ENCODE data around the gene ABRACL. TPM values are rescaled to one million over a fixed set of nuclear protein-coding genes. Genes with fewer than 3 reads are reported as not detected.

The ABRACL gene
- total and polyA plus RNA-seq, 2 of the 8 experiments (the other 6 are each of a cell fraction or from before 2014, with no cell fraction given) = 103 to 167 TPM

GRCh38 chr6:139010674-139011073 lies 17.9 kb upstream of the ABRACL start (continued):
- TF ChIP-seq, protein P1, sequence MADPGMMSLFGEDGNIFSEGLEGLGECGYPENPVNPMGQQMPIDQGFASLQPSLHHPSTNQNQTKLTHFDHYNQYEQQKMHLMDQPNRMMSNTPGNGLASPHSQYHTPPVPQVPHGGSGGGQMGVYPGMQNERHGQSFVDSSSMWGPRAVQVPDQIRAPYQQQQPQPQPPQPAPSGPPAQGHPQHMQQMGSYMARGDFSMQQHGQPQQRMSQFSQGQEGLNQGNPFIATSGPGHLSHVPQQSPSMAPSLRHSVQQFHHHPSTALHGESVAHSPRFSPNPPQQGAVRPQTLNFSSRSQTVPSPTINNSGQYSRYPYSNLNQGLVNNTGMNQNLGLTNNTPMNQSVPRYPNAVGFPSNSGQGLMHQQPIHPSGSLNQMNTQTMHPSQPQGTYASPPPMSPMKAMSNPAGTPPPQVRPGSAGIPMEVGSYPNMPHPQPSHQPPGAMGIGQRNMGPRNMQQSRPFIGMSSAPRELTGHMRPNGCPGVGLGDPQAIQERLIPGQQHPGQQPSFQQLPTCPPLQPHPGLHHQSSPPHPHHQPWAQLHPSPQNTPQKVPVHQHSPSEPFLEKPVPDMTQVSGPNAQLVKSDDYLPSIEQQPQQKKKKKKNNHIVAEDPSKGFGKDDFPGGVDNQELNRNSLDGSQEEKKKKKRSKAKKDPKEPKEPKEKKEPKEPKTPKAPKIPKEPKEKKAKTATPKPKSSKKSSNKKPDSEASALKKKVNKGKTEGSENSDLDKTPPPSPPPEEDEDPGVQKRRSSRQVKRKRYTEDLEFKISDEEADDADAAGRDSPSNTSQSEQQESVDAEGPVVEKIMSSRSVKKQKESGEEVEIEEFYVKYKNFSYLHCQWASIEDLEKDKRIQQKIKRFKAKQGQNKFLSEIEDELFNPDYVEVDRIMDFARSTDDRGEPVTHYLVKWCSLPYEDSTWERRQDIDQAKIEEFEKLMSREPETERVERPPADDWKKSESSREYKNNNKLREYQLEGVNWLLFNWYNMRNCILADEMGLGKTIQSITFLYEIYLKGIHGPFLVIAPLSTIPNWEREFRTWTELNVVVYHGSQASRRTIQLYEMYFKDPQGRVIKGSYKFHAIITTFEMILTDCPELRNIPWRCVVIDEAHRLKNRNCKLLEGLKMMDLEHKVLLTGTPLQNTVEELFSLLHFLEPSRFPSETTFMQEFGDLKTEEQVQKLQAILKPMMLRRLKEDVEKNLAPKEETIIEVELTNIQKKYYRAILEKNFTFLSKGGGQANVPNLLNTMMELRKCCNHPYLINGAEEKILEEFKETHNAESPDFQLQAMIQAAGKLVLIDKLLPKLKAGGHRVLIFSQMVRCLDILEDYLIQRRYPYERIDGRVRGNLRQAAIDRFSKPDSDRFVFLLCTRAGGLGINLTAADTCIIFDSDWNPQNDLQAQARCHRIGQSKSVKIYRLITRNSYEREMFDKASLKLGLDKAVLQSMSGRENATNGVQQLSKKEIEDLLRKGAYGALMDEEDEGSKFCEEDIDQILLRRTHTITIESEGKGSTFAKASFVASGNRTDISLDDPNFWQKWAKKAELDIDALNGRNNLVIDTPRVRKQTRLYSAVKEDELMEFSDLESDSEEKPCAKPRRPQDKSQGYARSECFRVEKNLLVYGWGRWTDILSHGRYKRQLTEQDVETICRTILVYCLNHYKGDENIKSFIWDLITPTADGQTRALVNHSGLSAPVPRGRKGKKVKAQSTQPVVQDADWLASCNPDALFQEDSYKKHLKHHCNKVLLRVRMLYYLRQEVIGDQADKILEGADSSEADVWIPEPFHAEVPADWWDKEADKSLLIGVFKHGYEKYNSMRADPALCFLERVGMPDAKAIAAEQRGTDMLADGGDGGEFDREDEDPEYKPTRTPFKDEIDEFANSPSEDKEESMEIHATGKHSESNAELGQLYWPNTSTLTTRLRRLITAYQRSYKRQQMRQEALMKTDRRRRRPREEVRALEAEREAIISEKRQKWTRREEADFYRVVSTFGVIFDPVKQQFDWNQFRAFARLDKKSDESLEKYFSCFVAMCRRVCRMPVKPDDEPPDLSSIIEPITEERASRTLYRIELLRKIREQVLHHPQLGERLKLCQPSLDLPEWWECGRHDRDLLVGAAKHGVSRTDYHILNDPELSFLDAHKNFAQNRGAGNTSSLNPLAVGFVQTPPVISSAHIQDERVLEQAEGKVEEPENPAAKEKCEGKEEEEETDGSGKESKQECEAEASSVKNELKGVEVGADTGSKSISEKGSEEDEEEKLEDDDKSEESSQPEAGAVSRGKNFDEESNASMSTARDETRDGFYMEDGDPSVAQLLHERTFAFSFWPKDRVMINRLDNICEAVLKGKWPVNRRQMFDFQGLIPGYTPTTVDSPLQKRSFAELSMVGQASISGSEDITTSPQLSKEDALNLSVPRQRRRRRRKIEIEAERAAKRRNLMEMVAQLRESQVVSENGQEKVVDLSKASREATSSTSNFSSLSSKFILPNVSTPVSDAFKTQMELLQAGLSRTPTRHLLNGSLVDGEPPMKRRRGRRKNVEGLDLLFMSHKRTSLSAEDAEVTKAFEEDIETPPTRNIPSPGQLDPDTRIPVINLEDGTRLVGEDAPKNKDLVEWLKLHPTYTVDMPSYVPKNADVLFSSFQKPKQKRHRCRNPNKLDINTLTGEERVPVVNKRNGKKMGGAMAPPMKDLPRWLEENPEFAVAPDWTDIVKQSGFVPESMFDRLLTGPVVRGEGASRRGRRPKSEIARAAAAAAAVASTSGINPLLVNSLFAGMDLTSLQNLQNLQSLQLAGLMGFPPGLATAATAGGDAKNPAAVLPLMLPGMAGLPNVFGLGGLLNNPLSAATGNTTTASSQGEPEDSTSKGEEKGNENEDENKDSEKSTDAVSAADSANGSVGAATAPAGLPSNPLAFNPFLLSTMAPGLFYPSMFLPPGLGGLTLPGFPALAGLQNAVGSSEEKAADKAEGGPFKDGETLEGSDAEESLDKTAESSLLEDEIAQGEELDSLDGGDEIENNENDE (IDR thresholded peaks at IDR 0.05; ENCODE audit: insufficient replicate concordance, low read length) = no peak
- TF ChIP-seq TAF7 (optimal IDR thresholded peaks at IDR 0.05; ENCODE audit: borderline replicate concordance, low read depth, low read length) (no peak), BCL11A (IDR thresholded peaks at IDR 0.05; ENCODE audit: low read depth in 2 of 2, low read length in 2 of 2) (no peak), CHD2 (IDR thresholded peaks at IDR 0.05; ENCODE audit: low read length) (no peak), RFX5 (IDR thresholded peaks at IDR 0.05; ENCODE audit: borderline replicate concordance, low read depth, low read length) (no peak), RBBP5 (IDR thresholded peaks at IDR 0.05; ENCODE audit: borderline replicate concordance, low read depth, low read length) (no peak), HDAC6 (IDR thresholded peaks at IDR 0.05; ENCODE audit: low read depth, low read length) (no peak), KDM4A (IDR thresholded peaks at IDR 0.05; ENCODE audit: low read depth, low read length, severe bottlenecking) (no peak), SIN3A (conservative IDR thresholded peaks at IDR 0.05 in 1 of 2, IDR thresholded peaks at IDR 0.05 in 1 of 2; ENCODE audit: low read depth in 1 of 2, low read length in 2 of 2) (no peak), KDM1A (IDR thresholded peaks at IDR 0.05; ENCODE audit: borderline replicate concordance, low read length) (no peak)
